ENCODE measurements around the gene PAIP2. TPM values are rescaled to one million over a fixed set of nuclear protein-coding genes. Genes with fewer than 3 reads are reported as not detected.
"Not testable (repeated sequence)": the region's sequence is repeated elsewhere in the genome, so short reads cannot be mapped to it uniquely, and the experiment has no call there.

The PAIP2 gene
- total RNA-seq, 1 donor from 2014 or later, result 76.0 TPM

DNA sequence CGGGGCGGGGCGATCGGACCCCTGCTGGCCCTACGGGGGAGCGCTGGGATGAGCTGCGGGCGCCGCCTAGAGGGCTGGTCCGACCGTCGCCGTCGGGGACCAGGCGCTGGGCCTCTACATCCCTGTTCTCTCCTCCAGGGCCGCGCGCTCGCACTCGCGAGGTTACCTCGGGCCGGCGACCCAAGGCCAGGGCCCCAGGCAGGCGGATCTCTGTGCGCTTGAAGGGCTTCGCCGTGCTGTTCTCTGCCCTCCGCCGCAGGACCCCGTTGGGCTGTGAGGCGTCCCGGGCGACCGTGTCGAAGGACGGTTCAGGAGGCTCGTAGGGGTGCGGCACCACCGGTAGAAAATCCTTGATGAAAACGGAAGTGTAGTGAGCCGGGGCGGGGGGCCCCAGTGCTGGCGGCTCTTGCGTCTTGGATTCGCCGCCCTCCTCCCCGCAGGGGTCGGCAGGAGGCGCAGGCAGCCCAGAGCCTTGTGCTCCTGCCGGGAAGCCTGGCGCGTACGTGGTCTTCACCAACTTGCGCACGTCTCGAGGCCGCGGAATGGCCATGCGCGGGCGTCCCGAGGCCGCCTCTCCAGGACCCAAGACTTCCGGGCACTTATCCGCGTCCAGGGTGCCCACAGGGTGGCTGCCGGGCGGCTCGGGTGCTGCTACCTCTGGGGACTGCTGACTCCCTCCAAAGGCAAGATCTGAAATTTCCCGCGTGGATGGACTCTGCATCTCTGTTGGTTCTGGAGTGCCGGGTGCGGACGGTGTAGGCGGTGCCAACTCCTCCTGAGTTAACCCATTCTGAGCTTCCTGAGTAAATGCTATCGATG lies 51.2 kb downstream of the PAIP2 start:
- no peak for DNase-seq

DNA sequence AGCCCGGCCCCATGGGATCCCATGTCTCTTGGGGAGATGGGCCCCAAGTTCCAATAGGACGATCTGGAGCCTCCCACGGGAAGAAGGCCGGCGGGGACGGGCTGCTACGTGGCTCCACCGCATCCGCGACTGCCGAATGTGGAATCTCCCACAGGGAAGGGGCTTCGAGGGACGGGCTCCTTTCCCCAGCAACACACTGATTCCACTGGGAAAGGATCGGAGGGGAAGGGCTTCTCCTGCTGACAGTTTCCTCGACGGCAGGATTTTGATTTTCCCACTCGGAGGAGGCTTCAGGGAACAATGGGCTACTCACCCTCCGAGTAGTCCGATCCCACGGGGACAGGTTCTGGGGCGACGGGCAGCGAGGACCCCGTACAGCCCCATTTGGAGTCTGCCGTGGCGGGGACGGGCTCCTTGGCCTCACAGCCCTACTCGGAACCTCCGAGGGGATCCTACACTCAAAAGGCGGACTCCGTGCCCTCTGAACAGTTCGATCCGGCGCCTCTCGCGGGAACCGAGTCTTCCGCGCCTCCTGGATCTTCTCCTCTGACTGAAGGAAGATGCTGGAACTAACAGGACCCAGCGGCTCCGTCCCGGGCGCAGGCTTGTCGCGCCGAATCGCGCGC lies 52.0 kb downstream of the PAIP2 start:
- DNase-seq, result no peak

DNA sequence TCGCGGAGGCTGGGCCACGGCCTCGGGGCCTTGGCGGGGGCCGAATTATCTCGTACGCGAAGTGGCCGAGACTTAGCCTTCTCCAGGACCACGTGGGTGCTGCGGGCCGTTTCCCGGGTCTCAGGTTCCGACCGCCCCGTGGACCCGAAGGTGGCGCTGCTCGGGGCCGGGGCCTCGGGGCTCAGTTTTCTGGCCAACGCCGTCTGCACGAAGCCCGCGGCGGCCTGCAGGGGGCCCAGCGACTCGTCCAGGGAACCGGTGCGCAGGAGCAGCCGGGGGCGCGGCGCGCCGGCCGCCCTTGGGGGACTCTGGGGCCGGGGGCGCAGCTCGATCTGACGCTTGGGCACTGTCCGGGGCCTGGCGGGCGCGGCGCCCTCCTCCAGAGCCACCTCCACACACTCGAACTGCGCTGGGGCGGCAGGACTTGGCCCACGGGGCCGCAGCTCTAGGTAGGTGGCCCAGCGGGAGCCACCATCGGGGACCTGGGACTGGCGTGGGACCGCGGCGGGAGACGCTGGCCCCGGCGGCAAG lies 52.5 kb downstream of the PAIP2 start:
- DNase-seq, result no peak

DNA sequence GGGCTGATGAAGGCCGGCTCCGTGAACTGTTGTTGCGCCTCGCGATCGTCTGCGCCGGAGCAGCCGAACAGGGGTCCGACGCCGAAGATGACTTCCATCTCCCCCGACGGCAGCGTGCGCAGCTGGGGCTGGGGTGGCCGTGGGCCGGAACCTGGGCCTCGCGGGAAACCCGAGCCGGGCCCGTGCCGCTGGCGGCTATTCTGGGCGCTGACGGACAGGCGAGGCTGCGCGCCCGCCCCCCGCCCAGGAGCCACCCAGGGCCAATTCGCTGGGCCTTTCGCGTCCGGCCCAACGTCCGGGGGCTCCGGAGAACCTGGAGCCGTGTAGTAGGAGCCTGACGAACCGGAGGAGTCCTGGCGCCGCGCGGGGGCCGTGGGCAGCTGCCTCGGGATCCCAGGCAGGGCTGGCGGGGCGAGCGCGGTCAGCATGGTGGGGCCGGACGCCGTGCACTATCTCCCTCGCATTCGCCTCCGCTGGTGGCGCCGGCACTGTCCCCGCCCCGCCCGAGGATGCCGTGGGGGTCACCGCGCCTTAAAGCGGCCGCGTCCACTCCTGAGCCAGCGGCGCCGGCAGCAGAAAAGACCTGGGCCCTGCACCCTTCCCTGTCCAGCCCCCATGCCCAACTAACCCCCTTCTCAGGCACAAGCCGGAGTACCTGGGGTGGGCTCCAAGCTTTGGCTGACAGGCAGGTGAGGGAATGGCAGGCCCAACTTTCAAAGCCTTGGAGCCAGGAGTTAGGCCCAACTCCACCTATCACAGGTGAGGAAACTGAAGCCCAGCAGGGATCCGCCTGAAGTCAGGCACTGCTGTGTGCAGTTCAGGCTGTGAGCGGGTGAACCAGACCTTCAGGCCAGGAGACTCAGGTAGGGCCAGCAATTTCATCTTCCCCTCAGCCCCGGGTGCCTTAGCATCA lies 53.3 kb downstream of the PAIP2 start, which contains the start of gene PROB1:
Gene PROB1 (minus strand): TSS at position 451 of the 913 bp plus-strand sequence. CDS start 23 bp downstream, at position 428.
- DNase-seq, result no peak

DNA sequence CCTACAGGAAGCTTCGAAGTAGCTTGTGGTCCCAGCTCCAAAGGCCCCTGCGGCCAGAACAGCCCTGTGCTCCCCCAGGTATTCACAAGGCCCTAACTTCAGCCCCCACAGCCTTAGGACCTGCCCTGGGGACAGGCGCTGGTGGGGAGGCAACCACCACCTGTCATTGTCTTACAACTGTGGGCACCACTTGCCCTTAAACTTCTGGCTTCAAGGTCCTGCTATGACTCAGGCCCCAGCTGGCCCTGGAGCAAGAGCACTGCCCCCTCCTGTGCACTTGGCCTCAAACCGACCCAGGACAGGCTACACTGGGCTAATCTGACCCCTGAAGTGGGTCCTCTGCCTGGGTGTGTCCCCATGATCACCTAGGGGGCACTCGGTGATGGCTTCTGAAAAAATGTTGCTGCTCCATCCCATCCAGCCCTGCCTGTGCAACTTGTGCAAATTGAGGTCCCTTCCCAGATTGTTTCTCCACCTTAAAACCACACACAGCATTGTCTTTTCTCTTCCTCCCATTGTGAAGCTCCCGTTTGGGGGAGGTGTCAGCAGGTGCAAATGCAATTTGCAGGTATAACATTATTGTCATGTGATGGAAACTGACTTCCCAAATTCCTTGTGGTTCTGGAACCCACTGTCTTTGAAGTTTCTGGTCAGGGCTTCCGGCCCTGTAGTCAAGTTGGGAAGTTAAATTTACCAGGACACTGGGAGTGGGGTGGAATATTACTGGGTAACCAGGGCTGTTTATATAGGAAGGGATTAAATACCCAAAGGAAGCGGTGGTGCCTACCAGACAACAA lies 54.4 kb downstream of the PAIP2 start:
- DNase-seq, result no peak

DNA sequence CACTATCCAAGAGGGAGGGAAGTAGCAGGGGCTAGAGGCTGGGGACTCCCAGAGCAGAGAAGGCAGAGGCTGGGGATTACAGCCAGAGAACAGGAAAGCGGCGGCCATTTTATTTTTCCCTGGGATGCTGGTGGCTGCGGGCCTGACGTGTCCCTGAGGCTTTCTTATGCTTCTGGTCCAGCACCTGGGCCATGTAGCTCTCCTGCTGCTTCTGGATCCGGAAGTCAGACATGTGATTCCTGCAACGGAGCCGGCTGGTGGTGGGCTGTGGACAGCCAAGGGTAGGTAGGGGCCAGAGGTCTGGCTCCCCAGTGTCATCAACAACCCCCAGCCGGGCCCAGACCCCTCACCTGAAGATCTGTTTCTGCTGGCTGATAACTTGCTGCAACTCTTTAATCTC lies 55.0 kb downstream of the PAIP2 start:
- no peak for DNase-seq

DNA sequence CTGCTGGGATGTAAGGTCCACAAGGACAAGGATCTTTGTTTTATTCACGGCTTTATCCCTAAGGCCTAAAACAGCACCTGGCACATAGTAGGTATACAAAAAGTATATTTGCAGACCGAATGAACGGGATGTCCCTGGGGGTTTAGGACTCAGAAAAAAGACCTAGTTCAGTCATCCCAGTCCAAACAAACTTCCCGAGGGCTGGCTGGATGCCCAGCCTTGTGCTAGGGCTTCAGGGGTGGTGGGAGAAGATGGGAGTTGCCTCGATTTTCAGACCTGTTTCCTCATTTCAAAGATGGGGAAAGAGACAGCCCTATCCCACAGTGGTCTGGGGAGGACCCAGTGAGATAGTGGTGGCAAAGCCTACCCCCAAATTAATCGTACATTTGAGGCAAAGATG lies 56.3 kb downstream of the PAIP2 start:
- no peak for DNase-seq

DNA sequence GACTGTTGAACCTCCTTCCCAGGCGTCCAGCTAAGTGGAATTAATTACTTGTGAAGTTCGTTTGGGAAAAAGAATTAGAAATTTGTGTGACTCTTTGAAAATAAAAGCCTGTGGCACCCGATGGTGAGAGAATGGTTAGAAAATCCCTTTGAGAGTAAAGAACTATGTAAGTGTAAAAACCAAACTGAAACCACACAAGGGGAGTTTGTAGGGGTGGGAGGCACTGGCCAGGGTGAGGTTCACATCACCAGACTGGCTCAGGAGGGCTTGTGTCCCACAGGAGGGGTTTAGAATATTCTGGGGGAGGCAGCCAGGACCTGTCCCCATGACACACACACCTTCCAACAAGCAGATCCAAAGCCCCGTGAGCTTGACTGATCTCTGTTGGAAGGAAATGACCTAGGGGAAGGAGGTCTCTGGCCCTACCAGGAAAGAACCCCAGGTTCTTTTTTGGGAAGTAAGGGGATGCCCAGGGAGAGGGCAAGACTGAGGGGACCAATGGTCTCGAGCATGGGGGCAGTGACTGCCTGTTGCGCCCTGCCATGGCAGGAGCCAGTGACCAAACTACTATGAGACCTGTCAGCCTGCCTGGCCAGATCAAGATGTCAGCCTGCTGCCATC lies 58.0 kb downstream of the PAIP2 start:
- no peak for DNase-seq

DNA sequence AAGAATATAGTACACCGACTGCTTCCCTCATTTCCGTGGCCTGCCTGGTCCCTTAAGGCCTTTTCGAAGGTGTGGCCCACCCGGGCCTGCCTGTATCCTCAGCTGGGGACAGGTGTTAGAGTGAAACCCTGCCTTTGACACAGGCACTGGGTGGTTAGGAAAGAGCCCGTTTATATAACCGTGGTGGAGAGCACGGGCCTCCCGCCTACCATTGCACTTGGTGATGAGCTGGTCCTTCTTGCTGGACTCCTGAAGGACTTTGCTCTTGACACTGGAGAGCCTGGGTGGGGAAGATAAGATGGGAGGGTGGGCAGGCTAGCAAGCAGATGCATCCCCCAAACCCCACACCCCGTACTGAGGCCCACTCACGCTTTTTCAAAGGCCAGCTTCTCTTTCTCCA lies 59.9 kb downstream of the PAIP2 start:
- no peak for DNase-seq

DNA sequence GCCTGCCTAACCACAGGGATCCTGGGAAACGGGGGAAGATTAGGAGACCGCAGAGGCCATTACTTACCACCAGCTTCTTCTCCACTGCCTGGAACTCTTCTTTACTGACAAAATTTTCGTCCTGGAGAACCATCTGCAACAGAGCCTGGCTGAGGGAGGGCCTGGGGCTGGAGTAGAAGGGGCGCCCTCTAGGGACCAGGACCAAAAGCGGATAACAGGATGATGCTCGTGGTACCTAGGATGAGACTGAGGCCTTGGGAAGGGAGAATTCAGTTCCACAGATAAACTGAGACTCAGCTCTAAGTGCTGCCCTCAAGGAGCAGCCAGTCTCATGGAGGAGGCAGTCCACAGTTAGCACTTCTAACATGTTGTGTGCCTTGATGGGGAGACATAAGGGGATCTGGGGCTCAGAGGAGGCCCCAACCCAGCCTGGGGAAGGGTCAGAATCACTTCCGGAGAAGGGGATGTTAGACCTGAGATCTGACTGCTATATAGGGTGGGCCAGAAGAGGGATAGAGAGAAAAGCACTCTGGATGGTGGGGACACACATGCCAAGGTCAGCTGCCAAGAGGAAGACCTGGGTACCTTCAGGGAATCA lies 61.0 kb downstream of the PAIP2 start:
- DNase-seq, result no peak

DNA sequence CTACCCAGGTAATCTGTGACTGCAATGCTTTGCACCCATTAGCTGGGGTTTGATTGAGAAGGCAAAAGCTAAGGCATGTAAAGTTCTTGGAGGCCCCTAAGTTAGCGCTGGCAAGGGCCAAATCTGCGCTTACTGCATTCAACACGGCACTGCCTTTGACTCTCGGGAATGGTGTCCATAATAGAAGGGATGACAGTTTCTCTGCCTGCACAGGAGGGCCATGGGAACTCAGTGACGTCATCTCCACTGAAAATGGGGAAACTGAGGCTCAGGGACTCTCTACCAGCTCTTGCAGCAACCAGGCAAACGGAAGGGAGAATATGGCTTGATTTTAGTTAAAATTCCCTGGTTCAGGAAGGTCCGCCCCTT lies 61.7 kb downstream of the PAIP2 start:
- no peak for DNase-seq

DNA sequence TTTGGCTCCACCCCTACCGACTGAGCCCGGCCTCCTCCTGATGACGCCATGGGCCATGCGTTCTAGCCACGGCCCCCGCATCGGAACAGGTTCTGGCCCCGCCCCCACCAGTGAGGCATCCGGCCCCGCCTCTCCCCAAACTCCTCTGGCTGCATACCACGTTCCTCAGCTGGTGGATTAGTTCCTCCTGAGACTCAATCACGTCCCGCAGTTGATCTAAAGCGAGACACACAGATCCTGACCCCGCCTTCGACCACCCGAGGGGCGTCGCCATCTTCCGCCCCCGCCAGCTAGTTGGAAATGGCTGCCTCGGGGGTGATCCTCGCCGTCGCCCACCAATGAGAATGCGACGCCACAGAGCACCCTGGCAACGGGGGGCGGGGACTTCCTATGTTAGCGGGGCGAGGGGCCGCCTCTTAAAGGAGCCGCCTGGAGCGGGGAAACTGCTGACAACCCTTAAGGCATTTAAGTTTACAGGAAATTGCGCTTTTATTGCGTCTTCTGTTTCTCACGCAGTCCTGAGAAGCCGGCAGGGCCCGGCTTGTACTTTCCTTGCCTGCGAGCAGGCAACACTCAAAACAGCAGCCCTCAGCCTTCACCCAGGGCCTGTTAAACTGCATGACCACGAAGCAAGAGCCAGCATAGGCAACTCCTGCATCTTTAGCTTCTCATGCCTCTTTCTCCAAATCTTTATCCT lies 62.3 kb downstream of the PAIP2 start, which contains the start of gene SPATA24:
Gene SPATA24 (minus strand): TSS at position 303 of the 697 bp plus-strand sequence. CDS start 29 bp downstream, at position 274.
- peak; percentile 97 for DNase-seq

DNA sequence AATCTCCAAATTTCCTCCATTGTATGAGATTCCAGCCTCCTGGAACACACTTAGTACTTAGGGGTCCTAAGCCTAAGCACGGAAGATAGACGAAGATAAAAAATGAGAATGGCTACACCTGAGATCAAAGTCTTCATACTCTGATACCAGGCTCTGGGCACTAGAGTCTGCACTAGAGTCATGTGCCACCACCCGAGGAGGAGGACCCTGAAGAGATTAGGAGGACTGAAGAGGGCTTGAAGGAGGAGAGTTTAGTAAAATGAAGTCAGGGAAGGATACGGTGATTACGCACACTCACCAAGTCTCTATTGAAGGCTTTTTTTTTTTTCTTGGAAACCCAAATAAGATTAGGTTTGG lies 62.8 kb downstream of the PAIP2 start:
- DNase-seq, result no peak

DNA sequence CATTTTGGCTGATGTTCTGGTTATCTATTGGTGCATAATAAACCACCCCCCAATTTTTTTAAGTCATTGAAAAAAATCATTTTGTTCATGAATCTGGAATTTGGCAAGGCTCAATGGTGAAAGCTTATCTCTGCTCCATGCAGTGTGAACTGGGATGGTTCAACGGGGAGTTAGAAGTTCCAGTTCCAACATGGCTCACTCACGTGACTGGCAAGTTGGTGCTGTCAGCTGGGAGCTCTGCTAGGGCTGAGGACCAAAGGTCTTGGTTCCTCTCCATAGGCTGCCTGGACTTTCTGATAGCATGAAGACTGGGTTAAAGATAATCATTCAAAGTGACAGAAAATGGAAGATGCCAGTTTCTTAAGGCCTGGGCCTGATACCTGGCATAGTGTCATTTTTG lies 65.3 kb downstream of the PAIP2 start:
- DNase-seq, result no peak

DNA sequence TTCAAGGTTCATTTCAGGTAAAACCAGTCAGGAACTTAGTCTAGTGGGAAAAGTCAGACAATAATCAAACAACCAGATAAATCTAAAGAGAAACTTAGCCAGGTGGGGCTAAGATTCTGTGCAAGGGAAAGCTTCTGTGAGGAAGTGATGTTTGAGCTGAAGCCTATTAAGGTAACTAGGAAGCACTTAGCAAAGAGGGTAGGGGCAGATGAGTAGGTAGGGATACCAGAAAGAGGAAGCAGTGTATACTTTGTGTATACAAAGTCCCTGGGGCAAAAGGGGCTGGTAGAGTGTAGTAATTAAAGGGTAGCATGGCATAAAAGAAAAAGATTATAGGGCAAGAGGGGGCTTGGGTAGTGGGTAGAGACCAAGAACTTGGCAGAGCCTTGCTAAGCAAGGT lies 65.9 kb downstream of the PAIP2 start:
- no peak for DNase-seq

DNA sequence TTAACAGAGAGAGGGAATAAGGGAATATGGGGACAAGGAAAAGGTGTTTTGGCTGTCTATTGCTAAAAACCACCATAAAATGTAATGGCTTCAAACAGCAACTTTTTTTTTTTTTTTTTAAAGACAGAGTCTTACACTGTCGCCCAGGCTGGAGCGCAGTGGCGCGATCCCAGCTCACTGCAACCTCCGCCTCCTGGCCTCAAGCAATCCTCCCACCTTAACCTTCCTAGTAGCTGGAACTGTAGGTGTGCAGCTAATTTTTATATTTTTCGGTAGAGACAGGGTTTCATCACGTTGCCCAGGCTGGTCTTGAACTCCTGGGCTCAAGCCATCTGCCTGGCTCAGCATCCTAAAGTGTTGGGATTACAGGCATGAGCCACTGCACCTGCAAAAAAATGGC lies 66.5 kb downstream of the PAIP2 start:
- no peak for DNase-seq

DNA sequence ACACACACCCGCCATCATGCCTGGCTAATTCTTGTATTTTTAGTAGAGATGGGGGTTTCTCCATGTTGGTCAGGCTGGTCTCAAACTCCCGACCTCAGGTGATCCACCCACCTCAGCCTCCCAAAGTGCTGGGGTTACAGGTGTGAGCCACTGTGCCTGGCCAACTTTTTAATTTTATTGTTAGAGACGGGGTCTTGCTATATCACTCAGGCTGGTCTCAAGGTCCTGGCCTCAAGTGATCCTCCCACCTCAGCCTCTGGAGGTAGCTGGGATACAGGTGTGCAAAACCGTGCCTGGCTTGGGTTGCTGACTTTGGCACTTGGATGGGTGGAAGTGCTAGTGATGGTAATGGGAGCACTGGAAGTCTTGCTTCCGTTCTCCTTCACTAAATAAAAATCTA lies 67.5 kb downstream of the PAIP2 start:
- not testable (repeated sequence) for DNase-seq

DNA sequence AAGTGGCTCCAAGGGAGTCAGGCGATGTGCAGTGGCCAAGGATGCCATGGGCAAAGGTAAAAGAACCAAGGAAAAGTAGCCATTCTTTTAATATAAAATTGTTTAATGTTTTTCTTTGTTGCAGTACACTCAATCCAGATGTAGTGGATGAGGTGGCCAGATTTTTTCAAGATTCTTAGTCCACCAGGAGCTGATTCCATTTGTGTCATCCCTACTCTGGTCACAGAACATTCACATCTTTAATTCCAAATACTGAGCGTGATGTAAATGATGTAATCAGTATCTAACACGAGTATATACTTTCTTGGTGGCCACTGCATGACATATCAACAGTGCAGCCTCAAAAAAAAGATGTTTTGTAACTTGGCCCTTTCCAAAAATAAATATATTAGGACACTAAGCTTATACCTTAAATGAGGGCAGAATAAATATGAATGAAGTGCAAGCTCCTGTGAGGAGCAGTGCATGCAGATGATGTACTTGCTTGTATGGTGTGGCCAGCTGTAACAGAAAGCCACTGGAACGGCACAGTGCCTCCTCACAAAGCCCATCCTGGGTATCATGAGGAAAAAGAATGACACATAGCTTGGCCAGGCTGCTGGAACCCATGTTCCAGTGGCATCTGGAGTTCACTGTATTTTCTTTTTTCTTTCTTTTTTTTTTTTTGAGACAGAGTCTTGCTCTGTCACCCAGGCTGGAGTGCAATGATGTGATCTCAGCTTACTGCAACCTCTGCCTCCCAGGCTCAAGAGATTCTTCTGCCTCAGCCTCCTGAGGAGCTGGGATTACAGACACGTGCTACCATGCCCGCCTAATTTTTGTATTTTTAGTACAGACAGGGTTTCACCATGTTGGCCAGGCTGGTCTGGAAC lies 68.7 kb downstream of the PAIP2 start:
- DNase-seq, result no peak

All from skin of body (tissue), 2 donors.